ENCODE measurements around the gene TNRC6C. TPM values are rescaled to one million over a fixed set of nuclear protein-coding genes. Genes with fewer than 3 reads are reported as not detected.

The TNRC6C gene
- total and polyA plus RNA-seq, 2 of the 13 experiments (the other 11 are each of a cell fraction or from before 2014, with no cell fraction given): 0.66 to 4.9 TPM

DNA sequence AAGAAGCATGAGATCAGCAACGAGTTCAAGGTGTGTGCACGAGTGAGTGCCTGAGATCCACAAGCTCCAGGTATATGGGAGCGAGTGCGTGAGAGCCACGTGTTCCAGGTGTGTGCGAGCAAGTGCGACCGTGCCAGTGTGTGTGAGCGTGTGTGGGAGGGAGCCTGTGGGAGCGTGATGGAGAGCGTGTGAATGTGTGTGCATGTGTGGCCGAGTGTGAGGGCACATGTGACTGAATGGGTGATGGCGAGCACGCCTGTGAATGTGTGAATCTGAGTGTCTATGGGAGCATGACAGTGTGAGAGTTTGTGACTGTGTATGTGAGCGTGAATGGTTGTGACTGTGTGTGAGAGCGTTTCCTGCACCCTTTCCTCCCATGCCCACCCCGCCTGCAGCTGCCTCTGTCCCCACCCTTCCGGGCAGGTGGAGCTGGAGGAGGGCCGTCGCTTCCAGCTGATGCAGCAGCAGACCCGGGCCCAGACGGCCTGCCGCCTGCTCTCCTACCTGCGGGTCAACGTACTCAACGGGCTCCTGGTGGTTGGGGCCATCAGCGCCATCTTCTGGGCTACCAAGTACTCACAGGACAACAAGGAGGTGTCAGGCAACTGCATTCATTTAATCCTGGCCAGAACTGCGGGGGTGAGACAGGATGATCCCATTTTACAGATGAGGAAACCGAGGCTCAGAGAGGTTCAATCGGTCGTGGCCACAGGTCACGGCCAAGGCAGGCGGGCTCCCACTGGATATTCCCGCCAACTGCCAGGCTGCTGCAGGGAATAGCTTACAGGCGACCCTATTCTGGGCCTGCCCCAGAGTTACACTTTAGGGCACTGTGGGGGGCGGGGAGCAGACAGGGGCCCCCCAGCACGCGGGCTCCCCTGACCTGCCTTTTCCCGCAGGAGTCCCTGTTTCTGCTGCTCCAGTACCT, 175.7 kb downstream of the TNRC6C start (continued):
- TF ChIP-seq, protein P1, sequence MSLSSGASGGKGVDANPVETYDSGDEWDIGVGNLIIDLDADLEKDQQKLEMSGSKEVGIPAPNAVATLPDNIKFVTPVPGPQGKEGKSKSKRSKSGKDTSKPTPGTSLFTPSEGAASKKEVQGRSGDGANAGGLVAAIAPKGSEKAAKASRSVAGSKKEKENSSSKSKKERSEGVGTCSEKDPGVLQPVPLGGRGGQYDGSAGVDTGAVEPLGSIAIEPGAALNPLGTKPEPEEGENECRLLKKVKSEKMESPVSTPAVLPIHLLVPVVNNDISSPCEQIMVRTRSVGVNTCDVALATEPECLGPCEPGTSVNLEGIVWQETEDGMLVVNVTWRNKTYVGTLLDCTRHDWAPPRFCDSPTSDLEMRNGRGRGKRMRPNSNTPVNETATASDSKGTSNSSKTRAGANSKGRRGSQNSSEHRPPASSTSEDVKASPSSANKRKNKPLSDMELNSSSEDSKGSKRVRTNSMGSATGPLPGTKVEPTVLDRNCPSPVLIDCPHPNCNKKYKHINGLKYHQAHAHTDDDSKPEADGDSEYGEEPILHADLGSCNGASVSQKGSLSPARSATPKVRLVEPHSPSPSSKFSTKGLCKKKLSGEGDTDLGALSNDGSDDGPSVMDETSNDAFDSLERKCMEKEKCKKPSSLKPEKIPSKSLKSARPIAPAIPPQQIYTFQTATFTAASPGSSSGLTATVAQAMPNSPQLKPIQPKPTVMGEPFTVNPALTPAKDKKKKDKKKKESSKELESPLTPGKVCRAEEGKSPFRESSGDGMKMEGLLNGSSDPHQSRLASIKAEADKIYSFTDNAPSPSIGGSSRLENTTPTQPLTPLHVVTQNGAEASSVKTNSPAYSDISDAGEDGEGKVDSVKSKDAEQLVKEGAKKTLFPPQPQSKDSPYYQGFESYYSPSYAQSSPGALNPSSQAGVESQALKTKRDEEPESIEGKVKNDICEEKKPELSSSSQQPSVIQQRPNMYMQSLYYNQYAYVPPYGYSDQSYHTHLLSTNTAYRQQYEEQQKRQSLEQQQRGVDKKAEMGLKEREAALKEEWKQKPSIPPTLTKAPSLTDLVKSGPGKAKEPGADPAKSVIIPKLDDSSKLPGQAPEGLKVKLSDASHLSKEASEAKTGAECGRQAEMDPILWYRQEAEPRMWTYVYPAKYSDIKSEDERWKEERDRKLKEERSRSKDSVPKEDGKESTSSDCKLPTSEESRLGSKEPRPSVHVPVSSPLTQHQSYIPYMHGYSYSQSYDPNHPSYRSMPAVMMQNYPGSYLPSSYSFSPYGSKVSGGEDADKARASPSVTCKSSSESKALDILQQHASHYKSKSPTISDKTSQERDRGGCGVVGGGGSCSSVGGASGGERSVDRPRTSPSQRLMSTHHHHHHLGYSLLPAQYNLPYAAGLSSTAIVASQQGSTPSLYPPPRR (CRISPR knock-in tag; IDR thresholded peaks at IDR 0.05; ENCODE audit: borderline replicate concordance): no peak
- TF ChIP-seq, protein P2, sequence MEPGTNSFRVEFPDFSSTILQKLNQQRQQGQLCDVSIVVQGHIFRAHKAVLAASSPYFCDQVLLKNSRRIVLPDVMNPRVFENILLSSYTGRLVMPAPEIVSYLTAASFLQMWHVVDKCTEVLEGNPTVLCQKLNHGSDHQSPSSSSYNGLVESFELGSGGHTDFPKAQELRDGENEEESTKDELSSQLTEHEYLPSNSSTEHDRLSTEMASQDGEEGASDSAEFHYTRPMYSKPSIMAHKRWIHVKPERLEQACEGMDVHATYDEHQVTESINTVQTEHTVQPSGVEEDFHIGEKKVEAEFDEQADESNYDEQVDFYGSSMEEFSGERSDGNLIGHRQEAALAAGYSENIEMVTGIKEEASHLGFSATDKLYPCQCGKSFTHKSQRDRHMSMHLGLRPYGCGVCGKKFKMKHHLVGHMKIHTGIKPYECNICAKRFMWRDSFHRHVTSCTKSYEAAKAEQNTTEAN (CRISPR knock-in tag; conservative IDR thresholded peaks at IDR 0.05): no peak; the same call in 1 of the 2 replicates
- TF ChIP-seq DMAP1 (CRISPR knock-in tag; IDR thresholded peaks at IDR 0.05) (no peak), ZNF747 (CRISPR knock-in tag; IDR thresholded peaks at IDR 0.05; ENCODE audit: borderline replicate concordance) (no peak), ZNF274 (CRISPR knock-in tag; IDR thresholded peaks at IDR 0.05) (no peak), HNRNPH1 (optimal IDR thresholded peaks at IDR 0.05; ENCODE audit: low read depth, low read length) (no peak), SALL1 (CRISPR knock-in tag; IDR thresholded peaks at IDR 0.05) (peak; percentile 27; the same call in 1 of the 2 replicates), STAG1 (CRISPR knock-in tag; IDR thresholded peaks at IDR 0.05) (peak; percentile 79), TBX2 (CRISPR knock-in tag; IDR thresholded peaks at IDR 0.05; ENCODE audit: borderline replicate concordance) (peak; percentile 79), ZKSCAN5 (CRISPR knock-in tag; IDR thresholded peaks at IDR 0.05) (no peak), NFATC3 (CRISPR knock-in tag; IDR thresholded peaks at IDR 0.05) (no peak)
- TF ChIP-seq, protein P3, sequence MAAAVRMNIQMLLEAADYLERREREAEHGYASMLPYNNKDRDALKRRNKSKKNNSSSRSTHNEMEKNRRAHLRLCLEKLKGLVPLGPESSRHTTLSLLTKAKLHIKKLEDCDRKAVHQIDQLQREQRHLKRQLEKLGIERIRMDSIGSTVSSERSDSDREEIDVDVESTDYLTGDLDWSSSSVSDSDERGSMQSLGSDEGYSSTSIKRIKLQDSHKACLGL (CRISPR knock-in tag; IDR thresholded peaks at IDR 0.05): no peak
- TF ChIP-seq, protein P4, sequence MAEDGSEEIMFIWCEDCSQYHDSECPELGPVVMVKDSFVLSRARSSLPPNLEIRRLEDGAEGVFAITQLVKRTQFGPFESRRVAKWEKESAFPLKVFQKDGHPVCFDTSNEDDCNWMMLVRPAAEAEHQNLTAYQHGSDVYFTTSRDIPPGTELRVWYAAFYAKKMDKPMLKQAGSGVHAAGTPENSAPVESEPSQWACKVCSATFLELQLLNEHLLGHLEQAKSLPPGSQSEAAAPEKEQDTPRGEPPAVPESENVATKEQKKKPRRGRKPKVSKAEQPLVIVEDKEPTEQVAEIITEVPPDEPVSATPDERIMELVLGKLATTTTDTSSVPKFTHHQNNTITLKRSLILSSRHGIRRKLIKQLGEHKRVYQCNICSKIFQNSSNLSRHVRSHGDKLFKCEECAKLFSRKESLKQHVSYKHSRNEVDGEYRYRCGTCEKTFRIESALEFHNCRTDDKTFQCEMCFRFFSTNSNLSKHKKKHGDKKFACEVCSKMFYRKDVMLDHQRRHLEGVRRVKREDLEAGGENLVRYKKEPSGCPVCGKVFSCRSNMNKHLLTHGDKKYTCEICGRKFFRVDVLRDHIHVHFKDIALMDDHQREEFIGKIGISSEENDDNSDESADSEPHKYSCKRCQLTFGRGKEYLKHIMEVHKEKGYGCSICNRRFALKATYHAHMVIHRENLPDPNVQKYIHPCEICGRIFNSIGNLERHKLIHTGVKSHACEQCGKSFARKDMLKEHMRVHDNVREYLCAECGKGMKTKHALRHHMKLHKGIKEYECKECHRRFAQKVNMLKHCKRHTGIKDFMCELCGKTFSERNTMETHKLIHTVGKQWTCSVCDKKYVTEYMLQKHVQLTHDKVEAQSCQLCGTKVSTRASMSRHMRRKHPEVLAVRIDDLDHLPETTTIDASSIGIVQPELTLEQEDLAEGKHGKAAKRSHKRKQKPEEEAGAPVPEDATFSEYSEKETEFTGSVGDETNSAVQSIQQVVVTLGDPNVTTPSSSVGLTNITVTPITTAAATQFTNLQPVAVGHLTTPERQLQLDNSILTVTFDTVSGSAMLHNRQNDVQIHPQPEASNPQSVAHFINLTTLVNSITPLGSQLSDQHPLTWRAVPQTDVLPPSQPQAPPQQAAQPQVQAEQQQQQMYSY (CRISPR knock-in tag; IDR thresholded peaks at IDR 0.05): no peak
- TF ChIP-seq, protein P5, sequence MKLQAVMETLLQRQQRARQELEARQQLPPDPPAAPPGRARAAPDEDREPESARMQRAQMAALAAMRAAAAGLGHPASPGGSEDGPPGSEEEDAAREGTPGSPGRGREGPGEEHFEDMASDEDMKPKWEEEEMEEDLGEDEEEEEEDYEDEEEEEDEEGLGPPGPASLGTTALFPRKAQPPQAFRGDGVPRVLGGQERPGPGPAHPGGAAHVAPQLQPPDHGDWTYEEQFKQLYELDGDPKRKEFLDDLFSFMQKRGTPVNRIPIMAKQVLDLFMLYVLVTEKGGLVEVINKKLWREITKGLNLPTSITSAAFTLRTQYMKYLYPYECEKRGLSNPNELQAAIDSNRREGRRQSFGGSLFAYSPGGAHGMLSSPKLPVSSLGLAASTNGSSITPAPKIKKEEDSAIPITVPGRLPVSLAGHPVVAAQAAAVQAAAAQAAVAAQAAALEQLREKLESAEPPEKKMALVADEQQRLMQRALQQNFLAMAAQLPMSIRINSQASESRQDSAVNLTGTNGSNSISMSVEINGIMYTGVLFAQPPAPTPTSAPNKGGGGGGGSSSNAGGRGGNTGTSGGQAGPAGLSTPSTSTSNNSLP (IDR thresholded peaks at IDR 0.05; ENCODE audit: low read depth, low read length): no peak
